B cell (primary cell): Measurements from ENCODE around the gene FAF1. TPM values are rescaled to one million over a fixed set of nuclear protein-coding genes. Genes with fewer than 3 reads are reported as not detected.

Experiments used
- ATAC-seq: fragments of 200-7000 bp; cut with Tn5 transposase; one replicate; pipeline ENCODE4 v1.10.0; 2021; ENCODE audit warnings: low read depth, mild to moderate bottlenecking, moderate number of reproducible peaks, moderate library complexity
- CTCF ChIA-PET: fragments of 350-600 bp; sonication (Branson Sonifier 250); formaldehyde crosslinking; loops from one replicate; lab custom pipeline; 2021; ENCODE audit warnings: antibody characterized with exemption, inconsistent platforms; lab: Charles Lee
- POLR2A ChIA-PET: fragments of 350-600 bp; sonication (Branson Sonifier 250); formaldehyde crosslinking; loops from one replicate; lab custom pipeline; 2021; ENCODE audit warnings: antibody characterized with exemption; lab: Charles Lee
- DNase-seq: peaks from one replicate; pipeline ENCODE4 v3.0.0; 2013
- H2AFZ ChIP-seq: 2 replicates; pipeline ENCODE4 v1.6.1; 2012; ENCODE audit warnings: mild to moderate bottlenecking, low read depth, low read length; ENCODE audit not compliant: insufficient read depth, poor library complexity, severe bottlenecking
- H3K27ac ChIP-seq, 2 donors: 1 replicate in 1 of 2; 2 replicates in 1 of 2; pipeline ENCODE4 v1.5.1; 2012 to 2013; ENCODE audit warnings: low read length in 2 of 2, mild to moderate bottlenecking in 2 of 2, moderate library complexity in 1 of 2
- H3K27me3 ChIP-seq, 4 experiments: fragments of 200-600 bp in 1 of 4; sonication (generic) in 1 of 4; replicated peaks in 1 of 4; 1 replicate in 2 of 4; 2 replicates in 2 of 4; pipeline versions ENCODE4 v1.6.1 to v1.7.0; 2013 to 2016; ENCODE audit warnings: low read length in 3 of 4, mild to moderate bottlenecking in 2 of 4, mixed read lengths in 1 of 4, moderate library complexity in 1 of 4; ENCODE audit not compliant: insufficient read depth in 4 of 4, control insufficient read depth in 3 of 4; ENCODE audit errors: control extremely low read depth in 1 of 4
- H3K36me3 ChIP-seq, 2 experiments: replicated peaks in 1 of 2; 1 replicate in 1 of 2; 2 replicates in 1 of 2; pipeline versions ENCODE4 v1.6.1 to v1.7.1; 2013; ENCODE audit warnings: low read length in 1 of 2; ENCODE audit not compliant: insufficient read depth in 2 of 2, control insufficient read depth in 1 of 2; ENCODE audit errors: control extremely low read depth in 1 of 2, extremely low read depth in 1 of 2
- H3K4me1 ChIP-seq, 2 donors: fragments of 200-600 bp in 1 of 2; sonication (generic) in 1 of 2; 1 replicate in 1 of 2; 2 replicates in 1 of 2; pipeline versions ENCODE4 v1.5.1 to v1.6.1; 2013 to 2017; ENCODE audit warnings: low read length in 2 of 2; ENCODE audit not compliant: control insufficient read depth in 2 of 2, insufficient read depth in 2 of 2
- H3K4me2 ChIP-seq: replicated peaks from 2 replicates; pipeline ENCODE3; 2012; ENCODE audit warnings: mild to moderate bottlenecking, low read depth, low read length; ENCODE audit not compliant: poor library complexity, severe bottlenecking
- H3K4me3 ChIP-seq, 5 experiments: fragments of 200-600 bp in 1 of 5; sonication (generic) in 1 of 5; 1 replicate in 3 of 5; 2 replicates in 2 of 5; pipeline versions ENCODE4 v1.5.1 to v1.7.0; 2011 to 2016; ENCODE audit warnings: low read length in 4 of 5, mild to moderate bottlenecking in 4 of 5, low read depth in 2 of 5, control low read depth in 1 of 5, moderate library complexity in 1 of 5; ENCODE audit not compliant: insufficient read depth in 1 of 5; ENCODE audit errors: control extremely low read depth in 1 of 5, extremely low read depth in 1 of 5
- H3K79me2 ChIP-seq: fragments of 200-600 bp; sonication (generic); one replicate; pipeline ENCODE4 v1.6.0; 2016; ENCODE audit warnings: low read length; ENCODE audit not compliant: control insufficient read depth, insufficient read depth
- H3K9ac ChIP-seq: fragments of 200-600 bp; sonication (generic); 2 replicates; pipeline ENCODE4 v1.6.1; 2017; ENCODE audit warnings: mild to moderate bottlenecking, low read length, moderate library complexity
- H3K9me3 ChIP-seq, 3 donors: one replicate each; pipeline versions ENCODE4 v1.6.1 to v1.7.1; 2013; ENCODE audit warnings: low read length in 2 of 3; ENCODE audit not compliant: control insufficient read depth in 2 of 3, insufficient read depth in 1 of 3; ENCODE audit errors: control extremely low read depth in 1 of 3
- H4K20me1 ChIP-seq: 2 replicates; pipeline ENCODE4 v1.6.0; 2012; ENCODE audit warnings: mild to moderate bottlenecking, low read length; ENCODE audit not compliant: insufficient read depth, control insufficient read depth, poor library complexity, severe bottlenecking
- H3K27ac Mint-ChIP-seq: one replicate; pipeline ENCODE4 v1.8.0; 2021; ENCODE audit warnings: mixed read lengths
- H3K27me3 Mint-ChIP-seq: one replicate; pipeline ENCODE4 v1.8.0; 2021; ENCODE audit warnings: mixed read lengths
- H3K4me1 Mint-ChIP-seq: one replicate; pipeline ENCODE4 v1.8.0; 2021; ENCODE audit warnings: mixed read lengths
- H3K4me3 Mint-ChIP-seq: one replicate; pipeline ENCODE4 v1.8.0; 2021; ENCODE audit warnings: mixed read lengths
- H3K9me3 Mint-ChIP-seq: one replicate; pipeline ENCODE4 v1.8.0; 2022; ENCODE audit warnings: mixed read lengths; ENCODE audit not compliant: insufficient read depth
- CTCF ChIP-seq: fragments of 200-600 bp; IDR thresholded peaks from one replicate; pipeline ENCODE4 v1.8.0; 2022; ENCODE audit warnings: antibody characterized with exemption, mild to moderate bottlenecking
- EZH2 ChIP-seq: IDR thresholded peaks from 2 replicates; pipeline ENCODE4 v1.6.1; 2012; ENCODE audit warnings: borderline replicate concordance, low read depth, mild to moderate bottlenecking, moderate library complexity, low read length; ENCODE audit not compliant: insufficient read depth, poor library complexity, severe bottlenecking
- WGBS: methylation state at CpG from one replicate; pipeline ENCODE4 v1.1.5; 2013; ENCODE audit warnings: missing lambda C conversion rate; ENCODE audit not compliant: insufficient coverage; 5-methylcytosine and 5-hydroxymethylcytosine counted together
- intact Hi-C: fragments of 100-400 bp; cut with micrococcal nuclease; formaldehyde crosslinking; loops from one replicate; pipeline ENCODE4 v1.10.0; 2022
- polyA plus RNA-seq: library from polyadenylated mRNA; depleted of rRNA; stranded (reverse); fragments of >200 nt; gene quantifications from 2 replicates; pipeline ENCODE4 v1.2.3, GENCODE V29; 2012
- total RNA-seq, 2 donors: library from RNA; stranded (reverse); fragments of 120-200 nt in 1 of 2; gene quantifications; 1 replicate in 1 of 2; 2 replicates in 1 of 2; pipeline versions ENCODE4 v1.2.3 to v1.2.4, GENCODE V29; 2013 to 2022

The FAF1 gene
- total and polyA plus RNA-seq, 2 donors (not counting 1 experiment from before 2014, with no cell fraction given) = 10.1 to 58.4 TPM

GRCh38 chr1:50419907-50420677 is 540.0 kb downstream of the FAF1 start:
- Histone ChIP-seq H3K9me3 (peaks cover 0 to 87% (median 5%) of the 10 kb centered on the region in 3 donors), H3K9ac (no peak overlapping the region), H2AFZ (no peak overlapping the region), H3K4me3 (no peak overlapping the region), H3K27me3 (peaks cover 0 to 96% (median 65%) of the 10 kb centered on the region in 4 experiments), H4K20me1 (no peaks in the 10 kb centered on the region), H3K4me2 (peak overlapping the region; percentile 59), H3K36me3 (no peaks in the 10 kb centered on the region), H3K79me2 (no peaks in the 10 kb centered on the region), H3K4me1 (peaks cover 54 to 74% of the 10 kb centered on the region in 2 donors), H3K27ac (no peak overlapping the region)
- peak overlapping the region; percentile 44 for H3K4me3 Mint-ChIP-seq
- intact Hi-C loops = no loop called here
- peaks cover 55% of the 10 kb centered on the region for H3K4me1 Mint-ChIP-seq
- peak overlapping the region; percentile 16 for H3K27ac Mint-ChIP-seq
- H3K9me3 Mint-ChIP-seq = no peaks in the 10 kb centered on the region
- peaks cover 66% of the 10 kb centered on the region for H3K27me3 Mint-ChIP-seq
- POLR2A ChIA-PET = no interaction called here
- TF ChIP-seq CTCF = no peak
- no peak for TF ChIP-seq EZH2
- ATAC-seq (no peak), DNase-seq (peak; percentile 32)
- 13% methylated on average over 17 of the region's 21 CpGs for WGBS
- CTCF ChIA-PET = no interaction called here

DNA sequence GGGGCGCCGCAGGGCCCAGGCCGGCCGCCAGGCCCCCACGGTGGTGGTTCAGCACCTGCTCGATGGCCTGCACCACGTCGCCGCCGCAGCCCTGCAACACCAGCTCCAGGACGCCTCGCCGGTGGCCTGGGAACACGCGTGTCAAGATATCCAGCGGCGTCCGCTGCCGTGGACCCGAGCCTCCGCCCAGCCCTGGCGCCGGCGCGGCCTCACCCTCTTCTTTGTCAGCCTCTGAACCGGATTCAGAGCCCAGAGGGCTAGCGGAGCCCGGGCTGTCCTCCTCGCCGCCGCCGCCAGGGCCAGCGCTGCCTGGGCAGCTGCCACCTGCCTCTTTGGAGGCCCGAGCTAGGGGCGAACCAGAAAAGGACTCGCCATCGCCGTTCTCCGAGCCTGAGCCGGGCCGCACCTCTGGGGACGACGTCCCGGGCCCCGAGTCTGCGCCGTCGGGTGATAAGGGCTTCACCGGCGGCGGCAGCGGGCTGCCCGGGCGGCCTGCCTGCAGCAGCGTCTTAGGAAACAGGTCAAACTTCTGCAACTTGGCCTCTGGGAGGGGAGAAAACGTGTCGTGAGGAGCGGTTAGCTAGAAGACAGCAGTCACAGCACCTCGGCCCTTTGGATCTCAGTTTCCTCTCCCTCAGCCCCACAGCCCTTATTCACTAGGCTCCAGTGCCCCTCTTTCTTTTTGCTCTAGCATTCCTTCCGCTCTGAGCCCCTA is 540.7 kb downstream of the FAF1 start:
- H3K27ac ChIP-seq = no peak overlapping the region
- no peaks in the 10 kb centered on the region for H3K79me2 ChIP-seq
- H3K27me3 Mint-ChIP-seq = peaks cover 68% of the 10 kb centered on the region
- DNase-seq (peak; percentile 34), ATAC-seq (no peak)
- H4K20me1 ChIP-seq = no peaks in the 10 kb centered on the region
- H3K4me1 Mint-ChIP-seq = peaks cover 48% of the 10 kb centered on the region
- peak overlapping the region; percentile 16 for H3K27ac Mint-ChIP-seq
- H3K9me3 Mint-ChIP-seq = no peaks in the 10 kb centered on the region
- peaks cover 47 to 69% of the 10 kb centered on the region in 2 donors for H3K4me1 ChIP-seq
- no peak overlapping the region for H2AFZ ChIP-seq
- H3K4me3 ChIP-seq = no peak overlapping the region
- H3K36me3 ChIP-seq = no peaks in the 10 kb centered on the region
- POLR2A ChIA-PET = no interaction called here
- peak overlapping the region; percentile 44 for H3K4me3 Mint-ChIP-seq
- H3K4me2 ChIP-seq = peak overlapping the region; percentile 69
- 8% methylated on average over 58 of the region's 60 CpGs for WGBS
- H3K9ac ChIP-seq = no peak overlapping the region
- intact Hi-C loops = no loop called here
- H3K9me3 ChIP-seq = peaks cover 0 to 88% (median 0%) of the 10 kb centered on the region in 3 donors
- CTCF ChIA-PET = no interaction called here
- TF ChIP-seq EZH2 (no peak), CTCF (no peak)
- peaks cover 0 to 96% (median 67%) of the 10 kb centered on the region in 4 experiments for H3K27me3 ChIP-seq
